CD4-positive, alpha-beta T cell treated with Interleukin-4 for 4 hours (primary cell): ENCODE data around the gene DUSP11.
"Not testable (repeated sequence)": the region's sequence is repeated elsewhere in the genome, so short reads cannot be mapped to it uniquely, and the experiment has no call there.

Experiments used
- DNase-seq: peaks from one replicate; pipeline ENCODE4 v3.0.0-alpha.2; 2020

The DUSP11 gene

DNA sequence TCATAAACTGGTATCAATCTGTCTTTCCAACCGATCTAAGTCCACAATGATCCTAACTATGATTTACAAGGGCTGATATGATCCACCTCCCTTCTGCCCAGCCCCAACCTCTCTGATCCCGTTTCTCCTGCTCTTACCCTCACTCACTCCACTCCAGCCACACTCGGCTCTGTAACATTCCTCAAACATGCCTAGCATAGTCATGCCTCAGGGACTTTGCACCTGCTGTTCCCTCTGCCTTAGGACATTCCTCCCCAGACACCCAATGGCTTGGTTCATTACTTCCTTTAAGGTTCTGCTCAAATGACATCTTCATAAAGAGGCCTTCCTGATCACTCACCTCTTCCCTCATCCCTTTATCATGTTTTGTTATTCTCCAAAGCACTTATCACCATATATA lies 9.2 kb downstream of the DUSP11 start:
- no peak for DNase-seq

GRCh38 chr2:73766994-73767393 lies 12.9 kb downstream of the DUSP11 start:
- DNase-seq, result no peak

DNA sequence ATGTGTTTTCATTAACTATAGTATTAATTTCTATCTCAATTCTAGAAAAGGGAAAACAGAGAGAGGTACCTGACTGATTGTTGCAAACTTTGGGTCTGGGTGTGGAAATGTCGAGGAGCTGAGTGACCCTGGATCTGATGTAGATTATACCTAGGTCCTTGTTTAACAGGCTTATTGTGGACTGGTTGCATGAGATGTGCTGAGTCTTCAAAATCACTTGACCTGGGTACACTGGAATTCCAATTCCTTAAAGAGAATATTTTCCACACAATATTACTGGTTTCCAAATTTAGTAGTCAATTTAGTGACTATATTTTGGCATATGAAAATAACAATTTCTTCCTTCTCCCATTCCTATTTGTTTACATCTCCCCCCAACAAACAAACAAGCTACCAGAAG lies 13.6 kb downstream of the DUSP11 start:
- DNase-seq, result no peak

DNA sequence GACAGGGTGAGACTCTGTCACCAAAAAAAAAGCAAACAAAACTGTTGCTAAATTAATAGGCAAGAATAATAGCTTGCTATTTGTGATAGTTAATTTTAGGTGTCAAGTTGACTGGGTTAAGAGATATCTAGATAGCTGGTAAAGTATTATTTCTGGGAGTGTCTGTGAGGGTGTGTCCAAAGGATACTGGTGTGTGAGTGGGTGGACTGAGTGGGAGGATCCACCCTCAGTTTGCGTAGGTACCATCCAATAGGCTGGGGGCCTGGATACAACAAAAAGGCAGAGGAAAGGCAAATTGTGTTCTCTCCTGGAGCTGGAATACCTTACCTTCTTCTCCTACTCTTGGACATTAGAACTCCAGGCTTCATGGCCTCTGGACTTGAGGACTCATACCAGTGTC lies 15.0 kb downstream of the DUSP11 start:
- DNase-seq, result no peak

GRCh38 chr2:73762571-73762970 lies 17.3 kb downstream of the DUSP11 start:
- no peak for DNase-seq

DNA sequence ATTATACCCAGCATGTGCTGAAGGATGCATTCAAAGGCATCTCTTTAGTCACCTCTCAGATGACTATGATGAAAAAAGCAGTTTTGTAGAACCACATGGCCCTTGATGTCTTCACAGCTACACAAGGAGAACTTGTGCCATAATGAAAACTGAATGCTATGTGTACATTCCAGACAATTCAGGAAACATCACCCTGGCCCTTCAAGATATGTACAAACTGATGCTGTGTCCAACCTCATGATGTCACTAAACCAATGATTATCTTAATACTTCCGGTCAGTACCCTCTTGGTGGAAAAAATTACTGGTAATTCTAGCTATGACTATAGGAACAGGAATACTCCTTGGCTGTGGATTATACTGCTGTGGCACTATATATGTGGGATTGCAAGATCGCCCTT lies 20.0 kb downstream of the DUSP11 start:
- no peak for DNase-seq

DNA sequence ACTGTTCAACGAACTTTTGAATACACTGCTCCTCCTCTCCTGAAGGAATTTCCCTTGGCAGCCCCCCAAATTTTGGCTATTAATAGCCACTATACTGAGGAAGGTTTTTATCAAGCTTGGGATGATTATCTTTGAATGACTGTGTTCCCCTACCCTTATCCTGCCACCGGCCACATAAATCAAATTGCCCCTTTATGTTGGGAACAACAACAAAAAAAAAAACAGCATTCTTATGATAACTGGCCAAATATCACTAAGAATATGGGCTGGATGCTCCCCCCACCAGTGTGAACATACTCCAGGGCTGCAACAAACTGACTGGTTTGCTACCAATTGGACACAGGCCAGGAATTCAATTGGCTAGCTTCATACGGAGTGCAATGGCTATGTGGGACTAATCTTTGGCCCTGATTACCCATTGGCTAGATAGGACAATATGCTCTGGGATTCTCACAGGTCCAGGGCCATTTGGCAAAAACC lies 20.6 kb downstream of the DUSP11 start:
- DNase-seq, result no peak

DNA sequence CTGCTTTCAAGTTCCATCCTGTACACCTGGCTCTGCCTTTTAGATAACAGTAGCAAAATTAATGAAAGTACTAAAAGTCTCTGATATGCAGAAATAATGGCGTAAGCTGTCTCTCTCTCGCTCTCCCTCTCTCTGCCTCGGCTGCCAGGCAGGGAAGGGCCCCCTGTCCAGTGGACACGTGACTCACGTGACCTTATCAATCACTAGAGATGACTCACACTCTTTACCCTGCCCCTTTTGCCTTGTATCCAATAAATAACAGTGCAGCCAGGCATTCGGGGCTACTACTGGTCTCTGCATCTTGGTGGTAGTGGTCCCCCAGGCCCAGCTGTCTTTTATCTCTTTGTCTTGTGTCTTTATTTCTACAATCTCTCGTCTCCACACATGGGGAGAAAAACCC lies 25.6 kb downstream of the DUSP11 start:
- not testable (repeated sequence) for DNase-seq

DNA sequence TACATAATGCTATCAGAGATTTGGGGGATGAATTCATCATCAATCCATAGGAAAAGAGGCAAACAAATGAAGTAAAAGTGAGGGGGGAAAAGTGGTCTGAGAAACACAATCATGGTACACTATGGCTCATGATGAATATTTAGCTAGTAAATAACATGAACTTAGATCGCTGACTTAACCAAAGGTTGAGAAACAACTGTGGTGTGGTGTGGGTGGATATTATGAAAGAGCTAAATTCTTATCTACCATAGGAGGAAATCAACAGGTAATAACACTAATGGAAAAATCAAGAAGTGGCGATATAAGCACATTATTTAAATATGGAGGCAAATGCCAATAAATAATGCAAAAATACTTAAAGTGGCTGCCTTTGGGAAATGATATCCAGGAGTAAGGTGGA lies 30.6 kb downstream of the DUSP11 start:
- no peak for DNase-seq

DNA sequence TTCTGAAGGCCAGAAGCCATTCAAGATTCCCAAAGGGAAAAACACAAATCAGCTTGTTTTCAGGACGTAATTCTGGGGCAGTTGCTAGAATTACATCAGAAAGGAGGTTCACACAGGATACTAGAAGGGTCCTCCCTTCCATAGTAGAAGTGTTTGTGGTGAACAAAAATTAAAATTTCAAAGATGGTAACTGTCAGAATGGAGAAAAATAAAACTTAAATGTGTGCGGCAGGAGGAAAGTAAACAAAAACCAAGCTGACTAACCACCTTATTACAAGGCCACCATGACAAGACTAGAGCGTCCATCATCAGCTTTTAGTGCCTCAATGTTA lies 33.1 kb downstream of the DUSP11 start:
- no peak for DNase-seq

- DNase-seq, result no peak
These were observed 33.7 kb downstream of the DUSP11 start for GRCh38 chr2:73746015-73746876.

GRCh38 chr2:73740767-73741166 lies 39.1 kb downstream of the DUSP11 start:
- no peak for DNase-seq

- no peak for DNase-seq
These were observed 40.8 kb downstream of the DUSP11 start for GRCh38 chr2:73739101-73739500.

DNA sequence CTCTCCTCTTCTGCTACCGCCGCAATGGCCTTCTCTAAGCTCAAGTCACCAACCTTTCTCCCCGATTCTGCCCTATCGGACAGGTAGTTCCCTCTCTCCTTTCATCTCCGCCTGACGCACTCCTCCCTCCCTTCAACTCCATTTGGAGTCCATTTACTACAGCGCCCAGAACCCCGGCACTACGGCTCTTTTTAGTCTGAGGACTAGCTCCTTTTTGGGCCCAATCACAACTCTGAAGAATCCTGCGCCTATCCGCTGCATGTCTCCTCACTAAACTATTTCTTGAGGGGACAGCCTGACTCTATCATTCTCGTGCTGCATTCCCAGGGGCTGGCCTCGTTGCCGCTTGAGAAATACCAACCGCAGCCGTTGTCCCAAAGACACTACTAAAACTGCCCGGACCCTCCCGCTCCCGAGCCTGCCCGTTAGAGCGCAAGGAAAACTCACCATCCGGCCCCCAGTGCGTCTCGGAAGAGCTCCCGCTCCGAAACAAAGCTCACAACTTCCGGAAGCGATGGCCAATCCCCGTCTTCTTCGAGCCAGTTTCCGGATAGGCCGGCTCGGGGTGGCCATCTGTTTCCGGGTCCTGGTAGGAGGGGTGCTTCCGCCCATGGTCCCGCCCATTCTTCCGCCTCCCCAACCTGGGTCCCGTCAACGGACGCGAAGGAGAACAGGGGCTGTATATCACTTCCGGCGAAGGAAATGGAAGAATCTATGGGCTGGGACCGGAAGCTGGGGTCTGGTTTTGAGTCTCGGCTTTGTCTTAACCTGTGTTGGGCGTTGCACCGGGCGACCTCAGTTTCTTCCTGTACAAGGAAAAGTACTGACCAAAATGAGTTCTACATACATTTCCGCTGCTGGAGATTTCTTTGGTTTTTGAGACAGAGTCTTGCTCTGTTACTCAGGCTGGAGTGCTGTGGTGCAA lies 42.8 kb downstream of the DUSP11 start, which contains the start of gene TPRKB:
TPRKB (minus strand) TSS at position 491 of the 925 bp plus-strand sequence. CDS start 2,776 bp downstream, outside the sequence.
- peak; percentile 97 for DNase-seq

DNA sequence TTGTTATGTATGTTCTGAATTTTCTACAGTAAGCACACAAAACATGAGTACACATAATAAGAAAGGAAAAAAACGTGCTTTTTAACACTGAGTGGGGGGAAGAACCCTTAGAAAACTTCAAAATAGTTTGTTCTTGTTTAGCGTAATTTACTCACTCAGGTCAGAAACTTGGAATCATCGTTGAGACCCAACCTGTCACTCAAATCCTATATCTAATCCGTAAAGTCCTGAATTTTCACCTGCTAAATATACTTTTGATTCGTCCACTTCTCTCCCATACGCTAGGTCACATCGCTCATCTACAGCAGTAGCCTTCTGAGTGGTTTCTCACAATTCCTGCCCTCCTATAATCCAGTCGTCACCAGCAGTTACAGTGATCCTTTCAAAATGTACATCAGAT lies 43.5 kb downstream of the DUSP11 start:
- no peak for DNase-seq

GRCh38 chr2:73730810-73731209 lies 49.1 kb downstream of the DUSP11 start:
- no peak for DNase-seq

- DNase-seq, result no peak
These were observed 51.2 kb downstream of the DUSP11 start for GRCh38 chr2:73728711-73729110.

GRCh38 chr2:73728043-73728442 lies 51.9 kb downstream of the DUSP11 start:
- DNase-seq, result no peak

- not testable (repeated sequence) for DNase-seq
These were observed 53.2 kb downstream of the DUSP11 start for GRCh38 chr2:73726657-73727056.

DNA sequence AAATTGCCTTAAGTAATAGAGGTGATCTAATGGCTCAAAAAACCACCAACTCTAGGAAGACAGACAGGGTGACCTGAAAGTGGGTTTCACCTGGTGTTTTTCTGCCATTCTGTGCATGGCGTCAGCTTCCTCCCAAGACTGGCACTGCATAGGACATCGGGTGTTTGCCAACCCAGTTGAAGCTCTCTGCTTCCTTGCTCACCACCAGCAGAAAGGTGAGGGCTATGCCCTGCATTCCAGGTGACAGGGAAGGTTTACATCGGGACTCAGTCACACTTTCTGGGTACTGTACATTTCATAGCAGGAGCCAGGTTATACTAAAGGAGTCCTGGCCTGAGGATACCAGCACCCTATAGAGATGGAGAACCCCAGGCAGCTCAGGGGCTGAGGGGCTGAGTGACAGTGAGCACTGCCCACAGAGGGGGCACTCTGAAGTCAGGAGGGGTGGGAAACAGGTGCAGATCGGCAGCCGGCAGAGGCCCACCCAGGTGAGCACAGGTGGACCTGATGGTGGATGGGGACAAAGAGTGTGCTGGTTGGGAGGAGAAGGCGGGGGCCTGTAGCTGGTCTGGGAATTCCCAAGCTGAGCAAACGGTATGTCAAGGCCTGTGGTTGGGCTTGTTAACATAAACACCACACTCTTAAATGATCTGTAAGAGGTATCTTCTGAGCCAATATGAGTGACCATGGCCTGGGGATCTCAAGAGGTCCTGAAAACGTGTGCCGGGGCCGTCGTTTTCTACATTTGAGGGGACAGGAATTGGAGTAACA lies 60.9 kb downstream of the DUSP11 start:
- DNase-seq, result no peak

DNA sequence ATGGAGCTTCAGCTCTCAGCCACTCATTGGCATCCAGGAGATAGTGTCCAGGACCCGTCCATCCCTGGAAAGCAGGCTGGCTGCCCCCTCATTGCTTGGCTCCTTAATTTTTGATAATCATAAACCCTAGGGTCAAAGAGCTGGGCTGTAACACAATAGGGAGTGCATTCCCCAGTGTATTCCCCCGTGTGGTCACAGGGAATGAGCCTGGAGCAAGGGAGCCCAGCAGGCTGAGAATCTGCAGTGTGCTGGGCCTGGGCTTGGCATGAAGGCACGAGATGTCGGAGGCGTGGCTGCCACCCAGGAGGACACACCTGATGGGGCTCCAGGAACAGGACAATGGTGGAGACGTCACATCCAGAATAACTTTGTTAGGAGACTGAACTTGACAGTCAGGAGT lies 61.5 kb downstream of the DUSP11 start:
- no peak for DNase-seq

GRCh38 chr2:73717695-73718094 lies 62.2 kb downstream of the DUSP11 start:
- not testable (repeated sequence) for DNase-seq

- no peak for DNase-seq
These were observed 62.7 kb downstream of the DUSP11 start for GRCh38 chr2:73717251-73717606.
